Kidney capillary endothelial cell (primary cell): Measurements from ENCODE around the gene FSCN2.
A peak's percentile ranks its signal among the peaks of the same experiment; 100 is the strongest.

Source experiments
- DNase-seq: peaks from one replicate; pipeline ENCODE4 v3.0.0-alpha.2; 2018; ENCODE audit warnings: low spot score

Gene FSCN2

GRCh38 chr17:81540676-81541027 is 12.5 kb downstream of the FSCN2 start:
- DNase-seq, result no peak

DNA sequence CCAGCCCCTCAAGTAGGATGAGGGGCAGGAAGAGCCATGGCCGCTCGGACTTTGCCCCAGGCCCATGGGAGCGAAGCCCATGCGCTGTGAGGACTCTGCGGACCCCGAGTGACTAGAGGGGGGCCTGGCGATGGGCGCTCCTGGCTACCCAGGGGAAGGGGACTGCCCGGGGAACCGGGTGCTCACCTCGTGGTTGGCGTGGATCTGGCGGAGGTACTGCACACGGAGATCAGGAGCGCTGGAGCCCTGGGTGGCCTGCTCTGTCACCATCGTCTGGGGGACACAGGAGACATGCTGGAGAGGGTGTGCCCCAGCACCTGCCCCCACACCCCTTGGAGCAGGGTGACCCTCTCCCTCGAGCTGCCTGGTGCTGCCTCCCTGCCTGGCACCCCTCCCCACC is 12.9 kb downstream of the FSCN2 start:
- DNase-seq, result no peak

- DNase-seq, result no peak
These were observed 14.5 kb downstream of the FSCN2 start for GRCh38 chr17:81542431-81543338.

DNA sequence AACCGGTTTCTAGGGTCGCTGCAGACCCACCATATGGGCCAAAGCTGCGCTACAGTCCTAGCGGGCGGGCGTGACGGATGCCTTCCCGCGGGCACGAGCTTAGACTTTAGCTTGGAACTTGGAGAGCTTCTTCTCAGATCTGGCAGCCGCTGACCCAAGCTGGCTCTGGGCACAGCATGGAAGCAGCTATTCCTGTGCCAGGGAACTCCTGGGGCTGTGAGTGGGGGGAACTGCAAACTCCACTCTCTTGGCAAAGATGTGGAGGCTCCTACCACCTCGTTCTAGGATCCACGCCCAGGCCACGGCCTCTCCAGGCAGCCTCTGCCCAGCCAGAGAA is 15.1 kb downstream of the FSCN2 start:
- no peak for DNase-seq

GRCh38 chr17:81543756-81544155 is 15.6 kb downstream of the FSCN2 start:
- no peak for DNase-seq

- DNase-seq, result no peak
These were observed 16.3 kb downstream of the FSCN2 start for GRCh38 chr17:81544281-81544974.

DNA sequence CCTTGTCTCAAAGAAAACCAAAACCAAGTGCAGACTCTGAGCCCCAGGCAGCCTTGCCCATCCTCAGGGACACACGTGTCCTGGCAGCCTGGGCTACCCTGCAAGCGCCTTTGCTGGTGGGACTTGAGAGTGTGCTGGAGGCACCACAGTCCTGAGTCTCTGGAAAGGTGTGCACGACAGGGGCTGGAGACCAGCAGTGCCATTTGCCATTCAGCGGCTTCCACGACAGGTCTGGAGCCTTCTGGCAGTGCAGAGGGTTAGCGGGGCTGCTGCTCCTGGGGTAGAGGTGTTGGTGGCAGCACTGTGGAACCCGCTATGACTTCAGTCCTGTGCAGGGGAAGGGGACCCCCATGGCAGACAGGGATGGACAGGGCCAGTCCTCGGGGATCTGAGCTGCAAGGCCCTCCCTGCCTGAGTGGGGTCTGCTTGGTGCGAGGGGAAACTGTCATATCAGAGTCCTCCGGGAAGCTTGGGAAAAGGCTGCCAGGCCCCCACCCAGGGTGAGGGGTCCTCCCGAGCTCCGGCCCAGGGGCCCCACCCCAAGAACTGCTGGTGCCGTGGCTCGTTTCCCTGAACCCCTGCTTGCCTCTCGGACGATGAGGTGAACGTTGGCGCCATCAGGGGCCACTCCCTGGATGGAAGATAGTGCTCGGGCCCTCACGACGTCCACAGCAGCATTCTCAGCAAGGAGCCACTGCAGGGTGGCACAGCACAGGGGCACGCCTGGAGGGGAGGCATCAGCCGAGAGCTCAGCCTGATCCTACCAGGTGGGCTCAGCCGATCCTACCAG is 17.2 kb downstream of the FSCN2 start:
- no peak for DNase-seq

GRCh38 chr17:81546906-81547613 is 18.9 kb downstream of the FSCN2 start:
- DNase-seq, result no peak

DNA sequence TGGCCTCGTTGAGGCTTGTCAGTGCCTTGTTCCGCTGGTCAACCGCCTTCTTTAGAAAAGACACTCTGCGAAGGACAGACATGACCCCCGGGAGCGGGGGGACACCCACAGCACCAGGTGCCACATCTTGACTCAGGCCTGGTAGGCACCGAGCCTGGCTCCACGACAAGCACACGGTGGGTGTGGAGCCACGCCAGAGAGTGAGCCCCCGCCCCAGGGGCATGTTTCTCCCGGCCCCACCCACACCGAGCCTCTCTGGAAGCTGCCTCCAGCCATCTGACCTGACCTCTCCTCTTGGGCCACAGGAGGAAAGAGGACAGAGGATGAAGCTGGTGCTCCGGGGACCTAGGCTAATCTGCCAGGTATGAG is 19.4 kb downstream of the FSCN2 start:
- DNase-seq, result no peak

DNA sequence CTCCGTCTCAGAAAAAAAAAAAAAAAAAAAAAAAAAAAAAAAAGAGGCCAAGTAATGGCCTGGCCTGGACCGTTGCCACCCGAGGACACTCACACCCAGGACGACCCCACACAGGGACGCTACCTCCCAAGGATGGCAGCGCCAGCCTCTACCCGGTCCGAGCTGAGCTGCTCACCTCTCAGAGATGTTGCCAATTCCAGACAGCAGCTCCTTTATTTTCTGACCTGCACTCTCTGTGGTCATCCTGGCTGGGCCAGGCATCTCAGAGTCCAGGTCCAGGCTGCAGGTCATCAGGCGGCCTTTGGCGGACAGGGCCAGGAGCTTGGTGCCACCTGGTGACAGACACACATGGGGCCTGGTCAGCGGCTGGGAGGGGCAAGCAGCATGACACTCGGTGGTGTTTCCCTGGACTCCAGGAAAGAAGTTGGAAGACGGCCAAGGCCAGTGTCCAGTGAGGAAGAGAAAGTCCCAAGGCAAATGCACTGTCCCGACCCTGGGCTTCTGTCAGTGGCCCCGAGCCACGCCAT is 20.9 kb downstream of the FSCN2 start:
- no peak for DNase-seq

GRCh38 chr17:81549826-81550225 is 21.6 kb downstream of the FSCN2 start:
- no peak for DNase-seq

DNA sequence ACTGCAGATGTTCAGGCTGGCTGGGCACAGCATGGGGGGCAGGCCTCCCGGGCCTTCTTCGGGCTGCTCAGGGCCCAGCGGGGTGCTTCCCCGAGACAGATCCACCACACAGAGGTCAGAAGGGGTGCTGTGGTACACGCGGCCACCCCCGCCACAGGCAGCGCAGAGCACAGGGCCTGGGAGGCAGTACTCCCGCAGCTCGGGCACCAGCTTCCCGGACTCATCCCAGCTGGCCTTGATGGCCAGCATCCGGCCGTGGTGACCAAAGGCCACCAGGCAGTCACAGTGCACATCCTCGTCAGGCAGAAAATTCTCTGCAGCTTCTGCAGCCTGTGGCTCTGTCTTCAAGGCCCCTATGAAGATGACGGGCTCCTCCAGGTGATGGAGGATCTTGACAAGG is 22.1 kb downstream of the FSCN2 start:
- no peak for DNase-seq

DNA sequence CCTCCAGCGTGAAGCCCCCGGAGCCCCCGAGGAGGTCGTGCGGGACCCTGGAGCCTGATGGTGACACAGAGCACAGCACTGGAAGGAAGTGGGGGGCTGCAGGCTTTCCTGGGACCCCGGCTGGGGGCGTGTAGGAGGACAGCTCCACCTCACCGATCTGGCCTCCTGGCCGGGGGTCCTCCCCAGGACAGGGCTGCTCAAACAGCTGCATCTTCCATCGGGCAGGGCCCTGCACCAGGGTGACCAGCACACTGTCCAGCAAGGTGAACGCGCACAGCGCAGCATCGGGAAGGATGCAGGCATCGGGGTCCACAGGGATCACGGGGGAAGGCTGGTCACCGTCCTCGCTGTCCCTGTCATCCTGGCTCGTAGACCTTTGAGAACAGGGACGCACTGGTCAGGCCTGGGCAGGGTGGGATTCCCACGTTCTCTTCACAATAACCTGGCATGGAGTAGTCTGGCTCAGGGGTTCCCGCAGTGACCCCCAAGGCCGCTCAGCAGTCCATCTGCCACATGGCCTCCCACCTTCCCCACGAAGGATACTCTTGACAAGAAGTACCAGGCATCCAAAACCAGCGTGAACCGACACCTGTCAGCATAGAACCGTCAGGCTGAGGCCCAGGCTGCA is 22.8 kb downstream of the FSCN2 start:
- no peak for DNase-seq

- no peak for DNase-seq
These were observed 23.5 kb downstream of the FSCN2 start for GRCh38 chr17:81551458-81552243.

- DNase-seq, result peak; percentile 77
These were observed 24.3 kb downstream of the FSCN2 start, which contains the start of gene FAAP100 for GRCh38 chr17:81552244-81553017. Gene FAAP100 (minus strand): TSS chr17:81552353. CDS start chr17:81552330, 23 bp downstream.

DNA sequence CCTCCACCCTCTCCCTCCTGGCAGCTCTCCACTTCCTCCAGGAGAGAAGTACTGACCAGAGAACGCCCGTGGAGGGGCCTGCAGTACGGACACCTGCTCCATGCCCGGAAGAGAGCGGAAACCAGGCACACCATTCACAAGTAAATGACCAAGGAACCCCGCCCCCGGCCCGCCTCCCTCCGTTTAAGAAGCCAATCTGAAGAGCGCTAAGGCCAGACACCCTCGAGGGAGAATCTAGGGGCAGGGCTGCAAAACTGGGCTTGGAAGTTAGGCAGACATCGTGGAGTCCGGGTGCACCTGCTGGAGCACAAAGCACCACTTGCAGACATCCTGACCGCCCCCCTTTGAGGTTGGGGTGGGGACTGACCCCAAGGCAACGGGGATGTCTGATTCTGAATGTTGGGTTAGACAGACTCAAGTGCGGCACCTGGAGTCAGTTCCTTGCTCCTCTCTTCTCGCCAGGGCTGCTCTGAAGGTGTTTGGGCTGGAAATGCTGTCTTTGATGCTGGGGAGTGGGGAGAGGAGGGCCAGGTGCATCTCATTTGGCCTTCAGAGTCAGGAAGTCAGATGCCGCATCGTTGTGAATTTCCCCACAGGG is 24.9 kb downstream of the FSCN2 start:
- peak; percentile 68 for DNase-seq

DNA sequence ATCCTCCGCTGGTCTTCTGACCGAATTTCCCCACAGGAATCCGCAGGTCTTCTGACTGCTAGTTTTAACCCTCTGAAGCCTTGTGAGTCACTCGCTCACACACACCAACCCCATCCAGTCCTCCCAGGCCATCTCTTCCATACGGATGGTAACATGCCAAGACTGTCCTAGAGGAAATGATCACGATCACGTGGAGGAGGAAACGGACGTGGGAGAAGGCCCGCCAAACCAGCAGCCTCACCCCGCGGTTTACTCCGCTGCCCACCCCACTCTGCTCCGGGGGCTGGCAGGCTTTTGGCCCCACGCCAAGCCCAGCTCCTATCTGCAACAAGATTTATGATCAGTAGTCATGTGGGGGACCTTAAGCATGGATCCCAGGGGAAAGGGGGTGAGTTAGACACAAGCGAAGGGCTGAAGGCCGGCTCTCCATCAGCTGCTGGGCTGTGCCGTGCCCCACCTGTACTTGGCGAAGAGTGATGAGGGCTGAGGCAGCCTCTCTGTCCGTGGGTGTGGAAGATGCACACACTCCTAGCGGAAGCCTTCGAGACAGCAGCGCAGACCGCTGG is 25.5 kb downstream of the FSCN2 start:
- peak; percentile 93 for DNase-seq

- peak; percentile 56 for DNase-seq
These were observed 28.1 kb downstream of the FSCN2 start for GRCh38 chr17:81556175-81556691.

DNA sequence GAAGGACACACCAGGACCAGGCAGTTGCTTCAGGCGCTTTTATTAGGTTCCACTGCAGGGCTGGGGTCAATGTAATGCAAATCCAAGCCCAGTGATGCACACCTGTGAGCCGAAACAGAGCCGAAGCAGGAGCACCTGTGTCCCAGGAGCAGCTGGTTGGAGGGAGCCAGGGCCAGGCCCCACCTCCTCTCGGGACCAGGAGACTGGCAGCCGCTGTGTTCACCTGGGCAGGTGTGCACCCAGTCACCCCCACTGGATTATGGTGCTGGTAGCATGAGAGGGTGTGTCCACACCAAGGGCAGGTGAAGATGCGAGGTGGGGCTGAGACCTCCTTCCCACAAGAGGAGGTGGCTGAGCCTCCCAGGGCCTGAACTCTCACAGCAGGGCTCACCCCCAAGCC is 28.7 kb downstream of the FSCN2 start:
- DNase-seq, result no peak
